ENCODE data around the gene NR3C1. TPM values are rescaled to one million over a fixed set of nuclear protein-coding genes. Genes with fewer than 3 reads are reported as not detected.

NR3C1 gene
- total RNA-seq, 1 experiment from 2014 or later: 12.7 TPM

DNA sequence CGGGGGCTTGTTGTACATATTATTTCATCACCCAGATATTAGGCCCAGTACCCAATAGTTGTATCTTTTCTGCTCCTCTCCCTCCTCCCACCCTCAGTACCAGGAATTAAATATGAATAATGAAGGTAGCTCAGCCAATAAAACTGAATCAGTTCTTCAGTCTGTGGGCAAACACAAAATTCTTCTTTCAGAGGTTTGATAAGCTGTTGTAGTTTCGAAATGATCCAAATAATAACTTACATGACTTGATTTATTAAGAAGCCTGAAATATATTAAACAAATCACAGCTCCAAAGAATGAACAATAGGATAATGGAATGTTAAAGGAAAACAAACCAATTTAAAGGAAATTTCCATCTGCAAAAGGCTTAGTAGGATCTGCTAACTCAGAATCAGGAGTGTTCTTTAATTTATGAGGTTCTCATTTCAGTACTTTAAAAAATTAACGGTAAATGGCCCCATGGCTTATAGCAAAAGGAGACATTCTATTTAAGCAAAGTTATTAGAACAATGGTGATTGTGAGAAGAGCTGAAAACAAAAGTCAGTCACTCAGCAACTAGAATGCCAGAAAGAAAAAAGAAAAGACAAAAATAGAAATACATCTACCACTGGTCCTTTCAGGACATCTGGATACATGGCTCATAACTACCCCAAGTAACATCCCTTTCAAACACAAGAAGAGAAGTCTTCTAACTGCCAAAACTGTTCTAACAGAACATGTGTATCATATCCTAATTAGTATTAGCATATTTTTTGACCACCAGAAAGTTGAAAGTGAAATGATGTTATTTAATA lies 62.4 kb downstream of the NR3C1 start:
- H3K4me3 ChIP-seq (ENCODE audit: low read depth, low read length, poor library complexity, severe bottlenecking): no peak overlapping the region
- ChIA-PET POLR2A (ENCODE audit: low non-redundant PET) (no interaction called here), CTCF (no interaction called here)
- H3K27ac ChIP-seq (ENCODE audit: low read depth, low read length, poor library complexity, severe bottlenecking): no peak overlapping the region
- DNase-seq (ENCODE audit: low spot score): no peak
- H3K27me3 ChIP-seq (replicated peaks; ENCODE audit: insufficient read depth, low read depth, low read length, poor library complexity): no peaks in the 10 kb centered on the region
- TF ChIP-seq EZH2 (IDR thresholded peaks at IDR 0.05; ENCODE audit: borderline replicate concordance, low read depth, low read length, poor library complexity, severe bottlenecking): no peak
- TF ChIP-seq, protein P1, sequence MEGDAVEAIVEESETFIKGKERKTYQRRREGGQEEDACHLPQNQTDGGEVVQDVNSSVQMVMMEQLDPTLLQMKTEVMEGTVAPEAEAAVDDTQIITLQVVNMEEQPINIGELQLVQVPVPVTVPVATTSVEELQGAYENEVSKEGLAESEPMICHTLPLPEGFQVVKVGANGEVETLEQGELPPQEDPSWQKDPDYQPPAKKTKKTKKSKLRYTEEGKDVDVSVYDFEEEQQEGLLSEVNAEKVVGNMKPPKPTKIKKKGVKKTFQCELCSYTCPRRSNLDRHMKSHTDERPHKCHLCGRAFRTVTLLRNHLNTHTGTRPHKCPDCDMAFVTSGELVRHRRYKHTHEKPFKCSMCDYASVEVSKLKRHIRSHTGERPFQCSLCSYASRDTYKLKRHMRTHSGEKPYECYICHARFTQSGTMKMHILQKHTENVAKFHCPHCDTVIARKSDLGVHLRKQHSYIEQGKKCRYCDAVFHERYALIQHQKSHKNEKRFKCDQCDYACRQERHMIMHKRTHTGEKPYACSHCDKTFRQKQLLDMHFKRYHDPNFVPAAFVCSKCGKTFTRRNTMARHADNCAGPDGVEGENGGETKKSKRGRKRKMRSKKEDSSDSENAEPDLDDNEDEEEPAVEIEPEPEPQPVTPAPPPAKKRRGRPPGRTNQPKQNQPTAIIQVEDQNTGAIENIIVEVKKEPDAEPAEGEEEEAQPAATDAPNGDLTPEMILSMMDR (conservative IDR thresholded peaks at IDR 0.05; ENCODE audit: low read depth, low read length): no peak
- no peaks in the 10 kb centered on the region for H3K9me3 ChIP-seq (ENCODE audit: low read depth, low read length, poor library complexity, severe bottlenecking)
- no peaks in the 10 kb centered on the region for H3K36me3 ChIP-seq (ENCODE audit: insufficient read depth, low read length, poor library complexity, severe bottlenecking)
- peaks cover 7% of the 10 kb centered on the region for H3K4me1 ChIP-seq (ENCODE audit: insufficient read depth, low read length, poor library complexity, severe bottlenecking)
- intact Hi-C loops (cut with micrococcal nuclease; ENCODE audit: unreplicated experiment): no loop called here
- BruUV-seq (replicated peaks): no TSS peak

DNA sequence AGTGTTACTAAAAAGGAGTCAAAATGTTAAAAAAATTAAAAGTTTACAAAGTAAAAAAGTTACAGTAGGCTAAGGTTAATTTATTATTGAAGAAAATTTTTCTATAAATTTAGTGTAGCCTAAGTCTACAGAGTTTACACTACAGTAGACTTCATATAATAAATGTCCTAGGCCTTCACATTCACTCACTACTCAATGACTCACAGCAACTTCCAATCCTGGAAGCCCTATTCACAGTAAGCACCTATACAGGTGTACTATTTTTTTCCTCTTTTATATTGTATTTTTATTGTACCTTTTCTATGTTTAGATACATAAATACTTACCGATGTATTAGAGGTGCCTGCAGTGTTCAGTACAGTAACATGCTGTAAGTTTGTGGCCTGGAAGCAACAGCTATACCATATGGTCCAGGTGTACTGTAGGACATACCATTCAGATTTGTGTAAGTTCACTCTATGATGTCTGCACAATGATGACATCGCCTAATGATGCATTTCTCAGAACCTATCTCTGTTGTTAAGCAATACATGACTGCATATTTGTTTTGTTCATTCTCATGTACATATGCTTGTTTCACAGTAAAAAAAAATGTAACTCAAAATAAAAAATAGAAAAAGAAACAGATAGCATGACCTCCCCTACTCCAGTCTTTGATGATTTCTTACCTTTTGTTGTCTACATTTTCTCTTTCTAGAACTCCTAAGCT lies 64.7 kb downstream of the NR3C1 start:
- Histone ChIP-seq H3K9me3 (ENCODE audit: low read depth, low read length, poor library complexity, severe bottlenecking) (no peaks in the 10 kb centered on the region), H3K36me3 (ENCODE audit: insufficient read depth, low read length, poor library complexity, severe bottlenecking) (no peaks in the 10 kb centered on the region), H3K27me3 (replicated peaks; ENCODE audit: insufficient read depth, low read depth, low read length, poor library complexity) (no peaks in the 10 kb centered on the region), H3K4me3 (ENCODE audit: low read depth, low read length, poor library complexity, severe bottlenecking) (no peak overlapping the region), H3K27ac (ENCODE audit: low read depth, low read length, poor library complexity, severe bottlenecking) (no peak overlapping the region), H3K4me1 (ENCODE audit: insufficient read depth, low read length, poor library complexity, severe bottlenecking) (peaks cover 7% of the 10 kb centered on the region)
- intact Hi-C loops (cut with micrococcal nuclease; ENCODE audit: unreplicated experiment): no loop called here
- no TSS peak for BruUV-seq (replicated peaks)
- TF ChIP-seq EZH2 (IDR thresholded peaks at IDR 0.05; ENCODE audit: borderline replicate concordance, low read depth, low read length, poor library complexity, severe bottlenecking): no peak
- ChIA-PET POLR2A (ENCODE audit: low non-redundant PET) (no interaction called here), CTCF (no interaction called here)
- no peak for DNase-seq (ENCODE audit: low spot score)

DNA sequence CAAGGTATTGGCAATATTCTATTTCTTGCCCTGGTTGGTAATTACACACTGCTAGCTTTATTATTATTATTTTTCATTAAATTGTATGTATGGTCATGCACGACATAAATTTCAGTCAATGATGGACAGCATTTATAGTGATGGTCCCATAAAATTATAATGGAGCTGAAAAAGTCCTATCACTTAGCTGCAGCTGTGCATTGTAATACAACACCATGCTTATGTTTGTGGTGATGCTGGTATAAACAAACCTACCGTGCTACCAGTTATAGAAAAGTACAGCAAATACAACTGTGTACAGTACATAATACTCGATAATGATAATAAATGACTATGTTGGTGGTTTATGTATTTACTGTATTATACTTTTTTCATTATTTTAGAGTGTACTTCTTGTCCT lies 65.5 kb downstream of the NR3C1 start:
- no peaks in the 10 kb centered on the region for H3K36me3 ChIP-seq (ENCODE audit: insufficient read depth, low read length, poor library complexity, severe bottlenecking)
- CTCF ChIA-PET: no interaction called here
- H3K27me3 ChIP-seq (replicated peaks; ENCODE audit: insufficient read depth, low read depth, low read length, poor library complexity): no peaks in the 10 kb centered on the region
- BruUV-seq (replicated peaks): no TSS peak
- intact Hi-C loops (cut with micrococcal nuclease; ENCODE audit: unreplicated experiment): no loop called here
- H3K9me3 ChIP-seq (ENCODE audit: low read depth, low read length, poor library complexity, severe bottlenecking): no peaks in the 10 kb centered on the region
- H3K4me3 ChIP-seq (ENCODE audit: low read depth, low read length, poor library complexity, severe bottlenecking): no peak overlapping the region
- DNase-seq (ENCODE audit: low spot score): no peak
- no peak for TF ChIP-seq EZH2 (IDR thresholded peaks at IDR 0.05; ENCODE audit: borderline replicate concordance, low read depth, low read length, poor library complexity, severe bottlenecking)
- TF ChIP-seq, protein P1 (conservative IDR thresholded peaks at IDR 0.05; ENCODE audit: low read depth, low read length): no peak
- no peak overlapping the region for H3K27ac ChIP-seq (ENCODE audit: low read depth, low read length, poor library complexity, severe bottlenecking)
- POLR2A ChIA-PET (ENCODE audit: low non-redundant PET): no interaction called here
- peaks cover 7% of the 10 kb centered on the region for H3K4me1 ChIP-seq (ENCODE audit: insufficient read depth, low read length, poor library complexity, severe bottlenecking)

Data from A673 (cell line).